Lung (tissue), 12 donors: ENCODE measurements around the gene VPS37D. TPM values are rescaled to one million over a fixed set of nuclear protein-coding genes. Genes with fewer than 3 reads are reported as not detected.

ENCODE experiments used
- ATAC-seq: fragments of 200-7000 bp; cut with Tn5 transposase; one replicate; pipeline ENCODE4 v1.9.1; 2020; ENCODE audit warnings: moderate number of reproducible peaks; ENCODE audit not compliant: insufficient read depth, low FRiP score
- DNase-seq, 3 donors: peaks; one replicate each; pipeline ENCODE4 v3.0.0-alpha.2; 2013 to 2017
- H3K27ac ChIP-seq, 2 donors: one replicate each; pipeline ENCODE4 v1.5.1; 2013; ENCODE audit warnings: mild to moderate bottlenecking in 2 of 2, moderate library complexity in 2 of 2, control low read depth in 1 of 2, inconsistent platforms in 1 of 2, low read depth in 1 of 2, low read length in 1 of 2
- H3K27me3 ChIP-seq, 3 donors: one replicate each; pipeline ENCODE4 v1.5.1; 2013; ENCODE audit warnings: low read length in 2 of 3; ENCODE audit not compliant: control insufficient read depth in 3 of 3, insufficient read depth in 3 of 3
- H3K36me3 ChIP-seq, 4 donors: one replicate each; pipeline ENCODE4 v1.5.1; 2013; ENCODE audit warnings: low read length in 4 of 4, mild to moderate bottlenecking in 1 of 4, moderate library complexity in 1 of 4; ENCODE audit not compliant: control insufficient read depth in 4 of 4, insufficient read depth in 4 of 4
- H3K4me1 ChIP-seq, 5 donors: one replicate each; pipeline ENCODE4 v1.5.1; 2013; ENCODE audit warnings: low read length in 5 of 5, mild to moderate bottlenecking in 2 of 5, moderate library complexity in 1 of 5; ENCODE audit not compliant: control insufficient read depth in 5 of 5, insufficient read depth in 5 of 5
- H3K4me3 ChIP-seq: one replicate; pipeline ENCODE4 v1.5.1; 2013; ENCODE audit warnings: mild to moderate bottlenecking, control low read depth, moderate library complexity
- H3K9ac ChIP-seq, 2 donors: one replicate each; pipeline ENCODE4 v1.5.1; 2013; ENCODE audit warnings: low read length in 2 of 2, control low read depth in 1 of 2; ENCODE audit not compliant: insufficient read depth in 1 of 2
- H3K9me3 ChIP-seq, 4 donors: one replicate each; pipeline ENCODE4 v1.5.1; 2013; ENCODE audit warnings: low read length in 3 of 4, mild to moderate bottlenecking in 1 of 4, moderate library complexity in 1 of 4; ENCODE audit not compliant: control insufficient read depth in 4 of 4, insufficient read depth in 3 of 4
- WGBS, 2 donors: extraction: QIAGEN DNeasy Blood & Tissue Kit; methylation state at CpG; one replicate each; pipeline ENCODE4 v1.1.7; 2013; 5-methylcytosine and 5-hydroxymethylcytosine counted together
- polyA plus RNA-seq, 2 donors: library from polyadenylated mRNA; stranded (reverse); fragments of 200-250 nt; gene quantifications; one replicate each; pipeline ENCODE4 v1.2.1, GENCODE V29; 2013
- total RNA-seq, 2 donors: library from RNA; depleted of rRNA in 1 of 2; stranded (reverse); fragments of >200 nt in 1 of 2; gene quantifications; one replicate each; pipeline ENCODE4 v1.2.1, GENCODE V29; 2014 to 2021
- TF ChIP-seq, protein P1 (sequence below): IDR thresholded peaks from 2 replicates; pipeline ENCODE4 v1.5.1; 2012; ENCODE audit warnings: mild to moderate bottlenecking; ENCODE audit errors: control extremely low read depth, extremely low read depth
- donor health status: control.
- donor health status: control.
- donor health status: Bipolar disorder and iron deficiency.
- donor health status: healthy.
- donor health status: DM: yes; HTN: yes; CAD: no.

Gene VPS37D
- total and polyA plus RNA-seq, 4 donors = 0.66 to 5.5 (median 1.3) TPM

- peaks cover 0 to 5% (median 0%) of the 10 kb centered on the region in 5 donors for H3K4me1 ChIP-seq
- no peak overlapping the region for H3K27ac ChIP-seq
- H3K36me3 ChIP-seq = peaks cover 21 to 35% (median 29%) of the 10 kb centered on the region in 4 donors
- 94 to 95% methylated on average over 8 of the region's 8 CpGs for WGBS, 2 donors
- no peak overlapping the region for H3K9ac ChIP-seq
- DNase-seq (no peak), ATAC-seq (no peak)
- H3K4me3 ChIP-seq = no peak overlapping the region
- no peaks in the 10 kb centered on the region for H3K27me3 ChIP-seq
- TF ChIP-seq, protein P1, sequence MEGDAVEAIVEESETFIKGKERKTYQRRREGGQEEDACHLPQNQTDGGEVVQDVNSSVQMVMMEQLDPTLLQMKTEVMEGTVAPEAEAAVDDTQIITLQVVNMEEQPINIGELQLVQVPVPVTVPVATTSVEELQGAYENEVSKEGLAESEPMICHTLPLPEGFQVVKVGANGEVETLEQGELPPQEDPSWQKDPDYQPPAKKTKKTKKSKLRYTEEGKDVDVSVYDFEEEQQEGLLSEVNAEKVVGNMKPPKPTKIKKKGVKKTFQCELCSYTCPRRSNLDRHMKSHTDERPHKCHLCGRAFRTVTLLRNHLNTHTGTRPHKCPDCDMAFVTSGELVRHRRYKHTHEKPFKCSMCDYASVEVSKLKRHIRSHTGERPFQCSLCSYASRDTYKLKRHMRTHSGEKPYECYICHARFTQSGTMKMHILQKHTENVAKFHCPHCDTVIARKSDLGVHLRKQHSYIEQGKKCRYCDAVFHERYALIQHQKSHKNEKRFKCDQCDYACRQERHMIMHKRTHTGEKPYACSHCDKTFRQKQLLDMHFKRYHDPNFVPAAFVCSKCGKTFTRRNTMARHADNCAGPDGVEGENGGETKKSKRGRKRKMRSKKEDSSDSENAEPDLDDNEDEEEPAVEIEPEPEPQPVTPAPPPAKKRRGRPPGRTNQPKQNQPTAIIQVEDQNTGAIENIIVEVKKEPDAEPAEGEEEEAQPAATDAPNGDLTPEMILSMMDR = no peak
- H3K9me3 ChIP-seq = no peaks in the 10 kb centered on the region
Observed at GRCh38 chr7:73688288-73688687, 20.7 kb downstream of the VPS37D start.

GRCh38 chr7:73690646-73691045 is 23.0 kb downstream of the VPS37D start:
- Histone ChIP-seq H3K36me3 (peaks cover 33 to 53% (median 34%) of the 10 kb centered on the region in 4 donors), H3K4me1 (no peaks in the 10 kb centered on the region), H3K27ac (no peak overlapping the region), H3K9ac (no peak overlapping the region), H3K27me3 (no peaks in the 10 kb centered on the region), H3K4me3 (no peak overlapping the region), H3K9me3 (no peaks in the 10 kb centered on the region)
- ATAC-seq (no peak), DNase-seq (peak; percentile 27 to 73 (median 62))
- WGBS, 2 donors = 74 to 84% methylated on average over 7 of the region's 7 CpGs
- TF ChIP-seq, protein P1 = no peak

- Histone ChIP-seq H3K27me3 (no peaks in the 10 kb centered on the region), H3K4me1 (no peaks in the 10 kb centered on the region), H3K4me3 (no peak overlapping the region), H3K9me3 (no peaks in the 10 kb centered on the region), H3K27ac (no peak overlapping the region), H3K36me3 (peaks cover 11 to 63% (median 35%) of the 10 kb centered on the region in 4 donors), H3K9ac (no peak overlapping the region)
- DNase-seq (no peak), ATAC-seq (no peak)
- TF ChIP-seq, protein P1 = no peak
- WGBS, 2 donors = 87 to 95% methylated on average over 4 of the region's 4 CpGs
Observed at GRCh38 chr7:73696372-73696771, 28.7 kb downstream of the VPS37D start.

GRCh38 chr7:73698410-73698809 is 30.8 kb downstream of the VPS37D start:
- TF ChIP-seq, protein P1 = no peak
- Histone ChIP-seq H3K36me3 (peaks cover 0 to 48% (median 22%) of the 10 kb centered on the region in 4 donors), H3K4me3 (no peak overlapping the region), H3K9me3 (no peaks in the 10 kb centered on the region), H3K9ac (no peak overlapping the region), H3K4me1 (peaks cover 0 to under 1% (median 0%) of the 10 kb centered on the region in 5 donors), H3K27ac (no peak overlapping the region), H3K27me3 (no peaks in the 10 kb centered on the region)
- ATAC-seq (no peak), DNase-seq (no peak)
- 88 to 89% methylated on average over 7 of the region's 7 CpGs for WGBS, 2 donors
